Activated T-helper 1 cell treated with anti-CD3 and anti-CD28 coated beads, Interleukin-12 subunit alpha, Interleukin-12 subunit beta, Interleukin-2, Interleukin-4 antibody, amounts not matched to agents 30 ng/mL and 10 ng/mL and 1 ng/mL, durations not matched to agents 14 hours and 24 hours and 36 hours (primary cell): ENCODE results near the gene TMEM86A. TPM values are rescaled to one million over a fixed set of nuclear protein-coding genes. Genes with fewer than 3 reads are reported as not detected.

ENCODE experiments used
- DNase-seq: peaks from one replicate; pipeline ENCODE4 v3.0.0; 2021; ENCODE audit warnings: low spot score
- H3K27ac Mint-ChIP-seq: one replicate; pipeline ENCODE4 v1.8.0; 2021; ENCODE audit warnings: mild to moderate bottlenecking, mixed read lengths
- H3K27me3 Mint-ChIP-seq: one replicate; pipeline ENCODE4 v1.8.0; 2022; ENCODE audit warnings: mild to moderate bottlenecking, moderate library complexity, mixed read lengths; ENCODE audit not compliant: insufficient read depth
- H3K36me3 Mint-ChIP-seq: one replicate; pipeline ENCODE4 v1.8.0; 2021; ENCODE audit warnings: low read depth, mixed read lengths
- H3K4me1 Mint-ChIP-seq: one replicate; pipeline ENCODE4 v1.8.0; 2021; ENCODE audit warnings: low read depth, mixed read lengths
- H3K4me3 Mint-ChIP-seq: one replicate; pipeline ENCODE4 v1.8.0; 2021; ENCODE audit warnings: mild to moderate bottlenecking, moderate library complexity, mixed read lengths
- H3K9me3 Mint-ChIP-seq: one replicate; pipeline ENCODE4 v1.8.0; 2021; ENCODE audit warnings: mixed read lengths
- intact Hi-C: fragments of 100-400 bp; cut with micrococcal nuclease; formaldehyde crosslinking; loops from one replicate; pipeline ENCODE4 v1.15.1; 2024
- total RNA-seq: library from RNA; stranded (reverse); gene quantifications from 2 replicates; pipeline ENCODE4 v1.2.3, GENCODE V29; 2022

Gene TMEM86A
- total RNA-seq, 1 donor from 2014 or later: 0.52 TPM

DNA sequence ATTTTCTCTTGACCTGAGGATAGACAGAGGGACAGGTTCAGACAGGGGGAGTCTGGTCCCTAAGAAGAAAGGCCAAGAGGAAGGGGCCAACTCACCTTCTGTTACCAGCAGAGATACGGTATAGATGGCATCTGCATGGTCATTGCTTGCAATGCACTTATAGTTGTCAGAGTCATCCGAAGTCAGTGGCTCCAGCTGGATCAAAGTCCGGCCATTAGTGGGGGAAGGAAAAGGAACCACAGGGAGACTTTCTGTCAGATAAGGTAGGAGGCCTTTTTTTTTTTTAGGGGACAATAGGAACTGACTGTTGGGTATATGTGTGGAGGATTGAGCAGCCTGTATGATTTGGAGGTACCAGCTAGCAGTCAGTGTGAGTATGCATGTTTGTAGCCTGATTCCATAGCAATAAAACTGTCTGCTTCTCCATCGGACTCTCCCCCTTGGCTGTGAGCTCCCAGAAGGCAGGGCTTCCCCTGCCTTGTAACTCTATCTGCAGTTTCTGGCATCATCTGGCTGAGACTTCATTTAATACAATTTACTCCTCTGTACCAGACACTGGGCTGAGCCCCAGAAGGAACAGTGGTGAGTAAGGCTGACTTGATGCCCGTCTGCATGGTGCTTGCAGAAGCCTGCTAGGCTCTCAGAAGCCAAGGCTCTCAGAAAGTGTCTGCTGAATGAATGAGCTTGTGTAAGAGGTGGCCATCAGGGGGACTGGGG, 21.7 kb downstream of the TMEM86A start:
- Mint-ChIP-seq H3K27ac (no peak overlapping the region), H3K4me3 (peak overlapping the region; percentile 75), H3K9me3 (no peaks in the 10 kb centered on the region), H3K27me3 (peaks cover 26% of the 10 kb centered on the region), H3K4me1 (peaks cover 21% of the 10 kb centered on the region), H3K36me3 (no peaks in the 10 kb centered on the region)
- intact Hi-C loops: loop anchor here (5.0 kb wide), 4 partner anchors 88 to 398 kb away; partner anchors contain the start of genes GTF2H1, HPS5, LDHA and SPTY2D1
- no peak for DNase-seq

DNA sequence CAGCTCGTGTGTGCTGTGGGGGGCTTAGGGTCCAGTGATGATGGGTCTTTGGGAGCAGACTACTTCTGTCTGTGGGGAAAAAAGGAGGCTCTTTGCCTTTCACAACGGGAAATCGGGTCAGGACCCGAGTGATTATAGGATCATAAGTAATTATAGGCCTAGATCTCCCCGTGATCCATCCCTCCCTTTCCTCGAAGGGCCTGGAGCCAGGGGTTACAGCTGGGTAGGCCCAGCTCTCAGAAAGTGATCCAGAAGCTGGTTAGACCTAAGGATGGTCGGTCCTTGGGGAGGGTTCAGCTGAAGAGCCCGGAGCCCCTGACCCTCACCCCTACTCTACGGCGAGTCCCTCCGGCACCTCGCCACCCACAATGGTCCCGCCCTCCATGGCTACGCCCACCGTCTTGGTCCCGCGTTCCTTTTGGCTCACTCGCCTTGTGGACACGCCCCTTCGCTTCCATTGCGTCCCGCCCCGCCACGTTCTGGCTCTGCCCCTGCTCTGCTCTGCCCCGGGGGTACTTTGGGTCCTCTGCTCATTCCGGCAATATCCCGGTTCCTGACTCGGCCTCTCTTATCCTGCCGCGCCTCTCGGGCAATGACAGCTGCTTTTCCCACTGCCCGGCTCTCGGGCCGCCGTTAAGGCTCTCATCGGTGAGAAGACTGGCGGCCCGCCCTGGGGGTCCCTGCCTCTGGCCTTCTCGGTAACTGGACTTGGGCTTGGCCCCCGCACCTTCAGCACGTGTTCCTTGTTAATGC, 22.4 kb downstream of the TMEM86A start:
- peaks cover 31% of the 10 kb centered on the region for H3K27me3 Mint-ChIP-seq
- no peaks in the 10 kb centered on the region for H3K9me3 Mint-ChIP-seq
- H3K4me3 Mint-ChIP-seq: peak overlapping the region; percentile 87
- H3K27ac Mint-ChIP-seq: peak overlapping the region; percentile 64
- intact Hi-C loops: loop anchor here (1.0 to 5.0 kb wide), 7 partner anchors 23 to 399 kb away; partner anchors contain the start of genes GTF2H1, HPS5, LDHA and SPTY2D1
- peaks cover 21% of the 10 kb centered on the region for H3K4me1 Mint-ChIP-seq
- DNase-seq: peak; percentile 78
- H3K36me3 Mint-ChIP-seq: no peaks in the 10 kb centered on the region

DNA sequence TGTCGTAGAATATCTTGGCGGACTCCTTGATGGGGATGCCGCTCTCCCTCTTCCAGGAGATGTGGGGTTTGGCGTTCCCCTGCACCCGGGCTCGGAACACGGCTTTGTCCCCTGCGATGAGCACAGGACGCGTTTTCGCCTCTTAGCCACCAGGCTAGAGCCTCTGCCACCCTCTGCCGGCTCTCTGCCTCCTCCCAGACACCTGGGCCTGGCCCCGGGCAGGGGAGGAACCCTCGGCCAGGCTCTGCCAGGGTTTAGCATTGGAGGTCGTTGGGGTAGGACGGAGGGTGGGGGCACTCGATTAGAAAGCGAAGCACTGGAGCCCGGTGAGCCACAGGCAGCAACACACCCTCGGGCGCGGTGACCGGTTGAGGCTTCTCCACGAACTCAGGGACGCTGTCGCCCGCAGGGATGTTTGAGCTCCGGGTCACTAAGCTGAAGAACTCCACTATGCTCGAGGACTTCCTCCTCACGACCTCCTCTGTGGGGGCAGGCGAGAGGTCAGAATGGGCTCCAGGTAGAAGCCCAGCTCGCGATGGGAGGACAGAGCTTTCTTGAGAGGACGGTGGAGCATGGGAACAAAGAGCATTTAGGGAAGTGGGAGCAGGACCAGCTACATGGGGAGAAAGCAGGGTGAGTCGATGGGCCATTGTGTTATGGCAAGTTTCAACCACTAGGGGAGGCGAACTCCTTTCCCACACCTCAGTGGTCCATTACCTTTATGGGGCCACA, 23.1 kb downstream of the TMEM86A start:
- H3K27me3 Mint-ChIP-seq: peaks cover 31% of the 10 kb centered on the region
- no peaks in the 10 kb centered on the region for H3K9me3 Mint-ChIP-seq
- H3K4me3 Mint-ChIP-seq: peak overlapping the region; percentile 87
- no peak overlapping the region for H3K27ac Mint-ChIP-seq
- no peaks in the 10 kb centered on the region for H3K36me3 Mint-ChIP-seq
- DNase-seq: peak; percentile 38
- H3K4me1 Mint-ChIP-seq: peaks cover 21% of the 10 kb centered on the region
- intact Hi-C loops: loop anchor here (1.0 to 5.0 kb wide), 8 partner anchors 23 to 399 kb away; partner anchors contain the start of genes GTF2H1, HPS5, LDHA and SPTY2D1

DNA sequence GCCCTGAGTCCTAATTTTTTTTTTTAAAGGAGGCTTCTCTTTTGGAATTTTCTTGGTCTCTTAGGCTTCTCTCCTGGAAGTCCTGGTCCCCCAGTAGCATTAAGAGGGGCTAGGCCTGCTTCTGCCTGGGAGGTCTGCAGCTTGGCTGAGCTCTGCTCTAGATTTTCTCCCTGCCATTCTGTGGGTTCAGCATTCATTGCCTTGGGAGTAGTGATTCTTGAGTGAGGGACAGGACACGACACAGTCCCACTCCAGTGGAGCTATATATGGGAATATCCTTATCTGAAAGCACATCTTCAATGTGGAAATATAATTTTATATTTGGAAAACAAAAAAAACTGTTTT, 23.7 kb downstream of the TMEM86A start:
- Mint-ChIP-seq H3K4me3 (peak overlapping the region; percentile 30), H3K36me3 (no peaks in the 10 kb centered on the region), H3K9me3 (no peaks in the 10 kb centered on the region), H3K27ac (no peak overlapping the region), H3K27me3 (peaks cover 31% of the 10 kb centered on the region), H3K4me1 (peaks cover 21% of the 10 kb centered on the region)
- intact Hi-C loops: loop anchor here (2.0 to 5.0 kb wide), 5 partner anchors 90 to 400 kb away; partner anchors contain the start of genes GTF2H1, HPS5, LDHA and SPTY2D1
- no peak for DNase-seq

DNA sequence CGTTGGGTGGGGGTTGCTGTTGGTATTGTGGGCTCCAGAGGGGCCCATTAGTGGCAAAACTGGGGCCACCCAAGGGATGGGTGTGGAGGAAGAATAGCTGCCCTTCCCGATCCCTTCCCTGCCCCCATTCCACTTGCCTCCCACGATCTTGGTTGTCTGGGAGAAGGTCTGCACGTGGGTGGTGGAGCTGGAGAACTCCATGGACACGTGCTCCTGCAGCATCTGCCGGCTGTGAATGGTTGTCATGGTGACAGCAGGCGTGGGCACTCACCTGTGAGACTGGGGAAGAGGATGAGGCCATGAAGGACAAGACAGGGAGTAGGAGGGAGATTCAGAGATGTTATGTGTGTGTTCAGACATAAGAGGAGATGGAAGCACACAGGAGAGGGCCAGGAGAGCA, 25.4 kb downstream of the TMEM86A start:
- H3K4me1 Mint-ChIP-seq: peaks cover 21% of the 10 kb centered on the region
- DNase-seq: no peak
- intact Hi-C loops: loop anchor here (2.0 to 5.0 kb wide), 5 partner anchors 92 to 402 kb away; partner anchors contain the start of genes GTF2H1, HPS5, LDHA and SPTY2D1
- no peaks in the 10 kb centered on the region for H3K9me3 Mint-ChIP-seq
- H3K36me3 Mint-ChIP-seq: no peaks in the 10 kb centered on the region
- H3K27me3 Mint-ChIP-seq: peaks cover 20% of the 10 kb centered on the region
- no peak overlapping the region for H3K27ac Mint-ChIP-seq
- no peak overlapping the region for H3K4me3 Mint-ChIP-seq

DNA sequence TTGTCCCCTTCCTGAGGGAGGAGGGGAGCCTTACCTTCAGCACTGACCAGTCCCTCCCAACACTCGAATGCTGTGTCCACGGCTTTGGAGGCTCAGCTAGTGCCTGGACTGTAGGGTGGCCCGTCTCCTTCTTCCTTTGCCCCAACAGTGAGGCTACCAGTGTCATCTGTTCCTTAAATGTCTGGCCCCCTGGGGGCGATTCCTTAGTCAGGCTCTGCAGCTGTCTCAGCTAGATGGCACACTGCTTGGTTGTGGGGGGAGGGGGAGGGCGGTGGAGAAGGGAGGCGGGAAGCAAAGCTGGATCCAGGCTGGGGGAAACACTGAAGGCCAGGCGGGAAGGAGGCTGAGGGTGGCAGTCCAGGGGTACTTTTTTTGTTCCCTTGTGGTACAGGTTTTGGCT, 27.5 kb downstream of the TMEM86A start, which contains the start of gene IGSF22:
TSS of gene IGSF22 (minus strand) at position 149 of the 400 bp plus-strand sequence. CDS start 1,952 bp downstream, outside the sequence.
- intact Hi-C loops: no loop called here
- peaks cover 10% of the 10 kb centered on the region for H3K27me3 Mint-ChIP-seq
- H3K36me3 Mint-ChIP-seq: no peaks in the 10 kb centered on the region
- peaks cover 9% of the 10 kb centered on the region for H3K4me1 Mint-ChIP-seq
- no peak for DNase-seq
- no peak within 1 kb of the TSS for H3K4me3 Mint-ChIP-seq
- H3K27ac Mint-ChIP-seq: no peak within 1 kb of the TSS
- no peaks in the 10 kb centered on the region for H3K9me3 Mint-ChIP-seq

DNA sequence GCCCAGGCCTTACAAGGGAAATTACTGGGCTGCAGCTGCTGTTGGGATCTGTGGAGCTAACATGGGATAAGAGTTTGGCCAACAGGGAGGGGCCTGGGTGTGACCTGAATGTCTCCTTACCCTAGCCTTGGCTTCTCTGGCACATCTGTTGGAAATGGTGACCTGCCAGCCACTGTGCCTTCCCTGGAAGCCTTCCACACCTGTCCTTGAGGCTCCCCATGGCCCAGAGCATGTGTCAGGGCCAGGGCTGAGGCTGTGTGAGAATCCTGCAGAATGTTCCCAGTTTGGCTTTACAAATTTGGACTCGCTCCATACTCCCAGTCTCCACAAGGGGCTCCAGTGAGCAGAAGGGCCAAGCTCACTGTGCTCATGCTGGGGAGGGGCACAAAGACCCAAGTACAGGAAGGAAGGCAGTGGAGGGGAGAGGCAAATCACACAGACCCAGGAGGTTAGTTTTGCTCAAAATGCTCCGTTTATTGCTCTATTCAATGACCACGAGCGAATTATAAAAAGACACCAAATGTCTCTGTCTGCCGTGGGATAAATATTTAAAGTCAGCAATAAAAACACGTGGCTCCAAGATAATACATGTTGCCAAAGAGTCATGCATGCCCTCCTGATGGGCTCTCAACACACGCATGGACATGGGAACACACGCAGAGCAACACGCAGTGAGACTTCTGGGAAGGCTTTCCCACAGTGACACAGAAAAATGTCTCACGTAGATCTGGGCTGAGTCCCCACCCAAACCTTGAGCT, 29.1 kb downstream of the TMEM86A start:
- H3K9me3 Mint-ChIP-seq: no peaks in the 10 kb centered on the region
- H3K4me3 Mint-ChIP-seq: no peak overlapping the region
- H3K4me1 Mint-ChIP-seq: no peaks in the 10 kb centered on the region
- no peaks in the 10 kb centered on the region for H3K36me3 Mint-ChIP-seq
- H3K27ac Mint-ChIP-seq: no peak overlapping the region
- peak; percentile 27 for DNase-seq
- peaks cover 8% of the 10 kb centered on the region for H3K27me3 Mint-ChIP-seq
- intact Hi-C loops: loop anchor here (1.0 kb wide), 1 partner anchor 187 kb away; no protein-coding TSS in a partner anchor

DNA sequence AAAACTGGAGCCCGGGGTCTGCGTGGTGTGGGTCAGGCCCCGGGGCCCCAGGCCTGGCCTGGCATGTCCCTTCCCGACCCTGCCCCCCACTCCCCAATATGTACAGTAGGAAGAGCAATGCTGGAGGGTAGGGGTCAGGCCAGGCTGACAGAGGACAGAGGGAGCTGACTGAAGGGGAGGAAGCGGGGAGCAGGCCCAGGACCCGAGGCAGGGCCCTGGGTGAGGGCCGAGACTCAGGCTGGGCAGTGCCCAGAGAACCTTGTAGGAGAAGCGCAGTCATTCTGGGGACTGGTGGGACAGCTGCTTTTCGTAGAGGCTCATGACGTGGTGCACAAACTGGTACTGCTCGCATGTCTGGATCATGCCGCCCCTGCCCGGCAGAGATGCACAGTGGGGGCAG, 30.1 kb downstream of the TMEM86A start:
- no peaks in the 10 kb centered on the region for H3K36me3 Mint-ChIP-seq
- intact Hi-C loops: no loop called here
- H3K4me3 Mint-ChIP-seq: no peak overlapping the region
- H3K4me1 Mint-ChIP-seq: no peaks in the 10 kb centered on the region
- no peak overlapping the region for H3K27ac Mint-ChIP-seq
- no peak for DNase-seq
- H3K27me3 Mint-ChIP-seq: peaks cover 8% of the 10 kb centered on the region
- H3K9me3 Mint-ChIP-seq: no peaks in the 10 kb centered on the region

DNA sequence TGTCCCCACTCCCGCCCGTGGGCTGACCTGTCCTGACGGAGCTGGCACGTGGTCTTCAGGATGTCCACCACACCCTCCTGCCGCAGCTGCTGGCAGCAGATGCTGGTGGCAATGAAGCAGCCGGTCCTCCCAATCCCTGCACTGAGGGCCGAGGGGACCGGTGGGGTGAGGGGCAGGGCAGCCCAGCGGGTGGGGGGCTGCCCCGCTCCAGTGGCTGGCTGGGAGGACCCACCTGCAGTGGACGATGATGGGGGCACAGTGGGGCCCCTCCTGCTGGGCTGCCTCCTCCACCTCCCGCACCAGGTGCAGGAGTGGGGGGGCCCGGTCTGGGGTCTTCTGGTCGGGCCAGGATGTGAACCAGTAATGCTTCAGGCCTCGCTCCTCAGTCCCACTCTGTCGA, 30.8 kb downstream of the TMEM86A start:
- DNase-seq: no peak
- peaks cover 5% of the 10 kb centered on the region for H3K27me3 Mint-ChIP-seq
- H3K9me3 Mint-ChIP-seq: no peaks in the 10 kb centered on the region
- H3K4me3 Mint-ChIP-seq: no peak overlapping the region
- no peaks in the 10 kb centered on the region for H3K4me1 Mint-ChIP-seq
- no peaks in the 10 kb centered on the region for H3K36me3 Mint-ChIP-seq
- intact Hi-C loops: no loop called here
- no peak overlapping the region for H3K27ac Mint-ChIP-seq

DNA sequence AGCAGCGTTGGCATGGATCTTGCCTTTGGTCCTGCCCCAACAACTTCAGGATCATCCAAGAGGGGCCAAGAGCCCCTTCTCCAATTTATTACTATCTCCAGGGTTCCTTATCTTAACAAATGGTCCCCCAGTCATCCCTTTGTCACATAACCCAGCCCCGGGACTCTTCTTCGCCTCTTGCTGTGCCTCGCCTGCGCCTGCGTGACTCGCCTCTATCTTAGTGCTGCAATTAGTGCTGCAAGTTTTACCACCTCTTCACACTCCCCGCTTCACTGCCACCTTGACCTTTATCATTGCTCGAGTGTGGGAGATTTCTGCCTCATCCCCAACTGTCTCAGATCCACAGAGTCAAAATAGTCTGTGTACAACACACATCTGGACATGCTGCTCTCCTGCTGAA, 31.4 kb downstream of the TMEM86A start:
- H3K4me1 Mint-ChIP-seq: no peaks in the 10 kb centered on the region
- no peak overlapping the region for H3K4me3 Mint-ChIP-seq
- peaks cover 5% of the 10 kb centered on the region for H3K27me3 Mint-ChIP-seq
- H3K9me3 Mint-ChIP-seq: no peaks in the 10 kb centered on the region
- H3K36me3 Mint-ChIP-seq: no peaks in the 10 kb centered on the region
- no peak for DNase-seq
- no peak overlapping the region for H3K27ac Mint-ChIP-seq
- intact Hi-C loops: no loop called here

DNA sequence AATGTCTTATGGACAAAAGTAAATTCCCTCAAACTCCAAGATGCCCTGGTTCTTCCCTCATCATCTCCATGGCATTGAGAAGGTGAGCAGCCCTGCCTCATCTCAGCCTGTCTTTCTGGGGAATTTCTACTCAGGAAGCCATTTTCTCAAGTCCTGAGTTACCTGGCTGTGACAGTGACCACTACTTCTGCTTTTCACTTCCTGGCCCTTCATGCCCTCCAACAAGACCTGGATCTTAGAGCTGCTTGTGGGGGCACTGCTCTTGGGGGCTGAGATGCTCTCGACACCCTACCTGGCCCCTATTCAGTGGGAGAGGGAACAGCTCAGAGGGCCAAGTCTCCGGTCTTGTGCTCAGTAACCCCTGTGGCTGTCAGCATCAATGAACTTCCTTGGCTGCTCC, 32.9 kb downstream of the TMEM86A start:
- H3K4me1 Mint-ChIP-seq: no peaks in the 10 kb centered on the region
- intact Hi-C loops: no loop called here
- DNase-seq: no peak

More for the DNA sequence above, 32.9 kb downstream of the TMEM86A start:
- Mint-ChIP-seq H3K27me3 (no peaks in the 10 kb centered on the region), H3K27ac (no peak overlapping the region), H3K36me3 (no peaks in the 10 kb centered on the region), H3K9me3 (no peaks in the 10 kb centered on the region), H3K4me3 (no peak overlapping the region)
